Spleen (tissue), 7 donors: ENCODE results near the gene ADAM11.

Experiments used
- POLR2A ChIP-seq, 3 donors: fragments of 450-650 bp; IDR thresholded peaks; one replicate each; pipeline ENCODE4 v1.5.1; 2017; ENCODE audit warnings: antibody characterized with exemption in 3 of 3, mild to moderate bottlenecking in 1 of 3
- TF ChIP-seq, protein P1 (sequence below), 11 experiments: fragments of 200-600 bp in 7 of 11; fragments of 450-650 bp in 4 of 11; sonication (generic) in 4 of 11; IDR thresholded peaks in 8 of 11; conservative IDR thresholded peaks in 3 of 11; 1 replicate in 7 of 11; 2 replicates in 4 of 11; pipeline versions ENCODE4 v1.4.0 to v1.8.0; 2016 to 2021; ENCODE audit warnings: antibody characterized with exemption in 11 of 11, inconsistent platforms in 4 of 11, mild to moderate bottlenecking in 1 of 11
- donor health status: DM: no; HTN: no; CAD: no; lungs with moderate emphysema.
- donor health status: DM: no; HTN: no; CAD: no.
- donor health status: DM: no; HTN: no; CAD: no.

DNA sequence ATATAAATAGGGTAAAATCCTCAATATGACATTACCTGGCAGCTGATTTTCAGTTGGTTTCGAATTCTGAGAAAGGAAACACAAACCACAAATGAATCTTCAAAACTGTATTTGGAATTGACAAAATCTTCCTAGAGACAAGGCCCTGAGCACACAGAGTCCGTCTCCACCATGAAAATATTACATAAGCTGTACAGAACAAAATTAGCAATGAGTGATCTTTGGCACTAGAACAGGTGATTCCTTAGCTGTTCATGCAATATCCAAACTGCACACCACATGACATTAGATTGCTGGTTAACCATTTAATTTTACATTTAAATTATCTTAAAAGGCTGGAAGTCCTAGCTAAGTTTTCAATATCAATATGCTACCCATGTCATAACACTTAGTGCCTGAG lies 39.6 kb downstream of the ADAM11 start:
- TF ChIP-seq, protein P1, sequence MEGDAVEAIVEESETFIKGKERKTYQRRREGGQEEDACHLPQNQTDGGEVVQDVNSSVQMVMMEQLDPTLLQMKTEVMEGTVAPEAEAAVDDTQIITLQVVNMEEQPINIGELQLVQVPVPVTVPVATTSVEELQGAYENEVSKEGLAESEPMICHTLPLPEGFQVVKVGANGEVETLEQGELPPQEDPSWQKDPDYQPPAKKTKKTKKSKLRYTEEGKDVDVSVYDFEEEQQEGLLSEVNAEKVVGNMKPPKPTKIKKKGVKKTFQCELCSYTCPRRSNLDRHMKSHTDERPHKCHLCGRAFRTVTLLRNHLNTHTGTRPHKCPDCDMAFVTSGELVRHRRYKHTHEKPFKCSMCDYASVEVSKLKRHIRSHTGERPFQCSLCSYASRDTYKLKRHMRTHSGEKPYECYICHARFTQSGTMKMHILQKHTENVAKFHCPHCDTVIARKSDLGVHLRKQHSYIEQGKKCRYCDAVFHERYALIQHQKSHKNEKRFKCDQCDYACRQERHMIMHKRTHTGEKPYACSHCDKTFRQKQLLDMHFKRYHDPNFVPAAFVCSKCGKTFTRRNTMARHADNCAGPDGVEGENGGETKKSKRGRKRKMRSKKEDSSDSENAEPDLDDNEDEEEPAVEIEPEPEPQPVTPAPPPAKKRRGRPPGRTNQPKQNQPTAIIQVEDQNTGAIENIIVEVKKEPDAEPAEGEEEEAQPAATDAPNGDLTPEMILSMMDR (IDR thresholded peaks at IDR 0.05 in 8 of 11, conservative IDR thresholded peaks at IDR 0.05 in 3 of 11), result no peak
- TF ChIP-seq POLR2A (IDR thresholded peaks at IDR 0.05), result no peak
